HG03558 (cell line): ENCODE results near the gene IFNG.

ENCODE experiments used
- ATAC-seq: cut with Tn5 transposase; IDR thresholded peaks from one replicate; pipeline ENCODE4 v1.9.1; 2021; ENCODE audit warnings: moderate number of reproducible peaks; ENCODE audit not compliant: unreplicated experiment; ENCODE audit errors: extremely low read depth

Gene IFNG

GRCh38 chr12:68119250-68119649 is 40.3 kb downstream of the IFNG start:
- peak; percentile 57 for ATAC-seq

- ATAC-seq: no peak
These were observed 41.3 kb downstream of the IFNG start for GRCh38 chr12:68118096-68118755.

DNA sequence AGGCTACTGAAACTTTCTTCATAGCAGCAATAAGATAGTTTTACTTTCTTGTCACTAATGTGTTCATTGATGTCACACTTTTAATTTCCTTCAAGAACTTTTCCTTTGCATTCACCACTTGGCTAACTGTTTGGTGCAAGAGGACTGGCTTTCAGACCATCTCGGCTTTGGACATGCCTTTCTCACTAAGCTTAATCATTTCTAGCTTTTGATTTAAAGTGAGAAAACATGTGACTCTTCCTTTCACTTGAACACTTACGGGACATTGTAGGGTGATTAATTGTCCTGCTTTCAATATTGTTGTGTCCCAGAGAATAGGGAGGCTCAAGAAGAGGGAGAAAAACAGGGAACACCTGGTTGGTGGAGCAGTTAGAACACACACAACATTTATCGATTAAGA is 41.9 kb downstream of the IFNG start:
- ATAC-seq: no peak

- ATAC-seq: no peak
These were observed 44.3 kb downstream of the IFNG start for GRCh38 chr12:68115281-68115680.

DNA sequence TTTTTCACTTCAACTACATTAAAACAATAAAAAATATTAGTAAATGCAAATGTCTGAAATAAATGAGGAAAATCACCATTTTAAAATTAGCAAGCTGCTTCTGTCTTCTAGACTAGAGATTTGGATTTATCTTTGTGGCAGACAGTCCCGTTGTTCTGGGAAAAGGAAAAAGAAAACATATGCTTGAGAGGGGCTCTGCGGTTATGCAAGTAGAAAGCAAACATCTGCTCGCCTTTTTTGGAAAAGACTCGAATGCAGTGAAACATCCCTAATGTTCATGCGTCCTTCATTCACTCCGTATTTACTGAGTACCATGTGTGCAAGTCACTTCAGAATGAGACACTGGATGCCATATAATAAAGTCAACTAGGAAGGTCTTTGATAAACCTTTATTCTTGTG is 44.9 kb downstream of the IFNG start:
- ATAC-seq: no peak

DNA sequence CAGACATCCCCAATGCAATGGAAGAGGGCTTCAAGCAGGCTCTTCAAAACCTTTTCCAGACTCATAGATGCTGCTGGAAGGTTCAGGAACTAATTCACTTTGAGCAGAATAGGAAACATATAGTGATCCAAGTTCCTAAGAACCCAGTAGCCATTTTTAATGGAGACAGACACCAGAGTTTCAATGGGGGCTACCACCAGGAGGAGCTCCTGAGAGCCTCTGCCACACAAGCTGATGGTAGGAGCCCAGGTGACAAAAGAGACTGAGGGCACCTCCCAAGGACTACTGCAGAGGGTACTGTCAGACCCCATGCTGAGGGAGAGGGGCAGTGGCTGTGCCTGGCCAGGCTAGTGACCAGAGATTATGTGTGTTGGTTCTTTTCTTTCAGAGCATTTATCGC is 45.9 kb downstream of the IFNG start:
- ATAC-seq: no peak

GRCh38 chr12:68111995-68112394 is 47.5 kb downstream of the IFNG start:
- ATAC-seq: no peak

DNA sequence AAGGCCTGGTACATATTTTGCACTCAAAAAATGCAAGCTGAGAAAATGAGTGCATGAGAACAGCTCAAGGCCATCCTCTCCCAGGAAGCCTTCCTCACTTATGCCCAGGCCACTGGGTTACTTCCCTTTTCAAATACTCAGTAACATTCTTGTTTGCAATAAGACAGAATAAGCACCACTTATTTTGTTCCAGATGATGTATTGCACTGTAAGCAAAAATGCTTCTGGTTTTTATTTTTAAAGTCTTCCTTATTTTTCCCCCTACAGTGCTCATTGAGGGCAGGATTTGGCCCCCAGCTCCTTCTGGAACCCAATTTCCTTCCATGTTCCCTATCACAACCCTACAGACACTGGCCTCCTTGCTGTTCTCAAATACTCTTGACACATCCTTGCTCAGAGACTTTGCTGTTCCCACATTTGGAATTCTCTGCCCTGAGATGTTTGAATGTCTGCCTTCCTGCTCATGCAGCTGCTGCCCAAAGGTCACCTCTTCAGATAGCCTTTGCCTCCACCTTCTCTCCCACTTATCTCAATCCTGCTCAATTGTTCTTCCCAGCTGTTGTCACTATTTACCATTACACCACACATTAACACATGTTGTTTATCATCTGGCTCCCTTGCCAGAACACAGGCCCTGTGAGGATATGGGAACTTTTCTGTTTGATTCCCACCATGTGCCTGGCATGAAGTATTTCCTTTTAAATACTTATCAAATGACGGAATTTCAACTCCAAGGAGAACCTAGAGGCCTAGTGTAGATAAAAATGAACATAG is 49.9 kb downstream of the IFNG start:
- no peak for ATAC-seq

DNA sequence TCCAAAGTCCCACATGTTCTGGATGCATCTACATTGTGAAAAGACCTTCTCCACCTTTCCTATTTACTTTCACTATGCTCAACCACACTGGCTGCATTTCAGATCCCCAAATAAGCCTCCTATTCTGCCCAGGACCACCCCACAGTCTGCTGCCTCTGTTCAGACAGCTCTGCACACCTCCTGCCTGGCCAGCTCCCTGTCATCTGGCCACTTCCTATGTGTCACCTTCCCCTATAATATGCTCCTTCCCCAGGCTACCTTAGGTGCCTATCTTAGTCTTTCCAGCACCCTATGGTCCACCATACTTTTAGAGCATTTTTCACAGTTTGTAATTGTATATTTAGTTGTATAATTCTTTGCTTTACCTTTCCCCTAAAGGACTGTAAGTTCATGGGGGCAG is 50.5 kb downstream of the IFNG start:
- ATAC-seq: no peak

- no peak for ATAC-seq
These were observed 52.9 kb downstream of the IFNG start for GRCh38 chr12:68106660-68107059.

- no peak for ATAC-seq
These were observed 53.4 kb downstream of the IFNG start for GRCh38 chr12:68106160-68106559.
